ENCODE data around the gene MCC. TPM values are rescaled to one million over a fixed set of nuclear protein-coding genes. Genes with fewer than 3 reads are reported as not detected.

Gene MCC
- total RNA-seq, 1 donor from 2014 or later, result 18.9 TPM

DNA sequence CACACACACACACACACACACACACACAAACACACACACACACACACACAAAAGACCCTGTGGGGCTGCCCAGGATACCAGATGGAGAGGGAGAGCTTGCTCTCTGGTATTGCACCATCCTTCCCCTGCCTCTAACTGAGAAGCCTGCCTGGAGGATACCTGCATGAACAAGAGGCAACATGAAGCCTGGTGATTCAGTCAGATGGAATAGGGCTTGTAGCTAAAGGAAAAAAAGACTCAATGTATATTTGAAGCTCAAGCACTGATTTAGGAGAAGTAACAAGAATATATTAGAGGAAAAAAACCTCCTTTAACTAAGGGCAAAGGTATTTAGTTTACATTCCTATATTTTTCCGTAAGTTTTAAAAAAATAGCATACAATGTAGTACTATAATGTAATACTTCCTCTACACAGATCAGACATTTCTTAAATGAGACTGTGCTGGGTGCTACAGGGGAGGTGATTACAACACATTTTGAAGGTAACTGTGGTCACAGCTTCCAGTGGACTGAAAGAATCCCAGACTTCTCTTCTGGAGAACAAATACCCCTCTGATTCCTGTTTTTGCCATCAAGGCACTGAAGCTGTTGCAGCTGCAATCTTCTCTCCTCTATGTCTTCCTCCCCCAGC, 342.4 kb downstream of the MCC start:
- TF ChIP-seq, protein P1, sequence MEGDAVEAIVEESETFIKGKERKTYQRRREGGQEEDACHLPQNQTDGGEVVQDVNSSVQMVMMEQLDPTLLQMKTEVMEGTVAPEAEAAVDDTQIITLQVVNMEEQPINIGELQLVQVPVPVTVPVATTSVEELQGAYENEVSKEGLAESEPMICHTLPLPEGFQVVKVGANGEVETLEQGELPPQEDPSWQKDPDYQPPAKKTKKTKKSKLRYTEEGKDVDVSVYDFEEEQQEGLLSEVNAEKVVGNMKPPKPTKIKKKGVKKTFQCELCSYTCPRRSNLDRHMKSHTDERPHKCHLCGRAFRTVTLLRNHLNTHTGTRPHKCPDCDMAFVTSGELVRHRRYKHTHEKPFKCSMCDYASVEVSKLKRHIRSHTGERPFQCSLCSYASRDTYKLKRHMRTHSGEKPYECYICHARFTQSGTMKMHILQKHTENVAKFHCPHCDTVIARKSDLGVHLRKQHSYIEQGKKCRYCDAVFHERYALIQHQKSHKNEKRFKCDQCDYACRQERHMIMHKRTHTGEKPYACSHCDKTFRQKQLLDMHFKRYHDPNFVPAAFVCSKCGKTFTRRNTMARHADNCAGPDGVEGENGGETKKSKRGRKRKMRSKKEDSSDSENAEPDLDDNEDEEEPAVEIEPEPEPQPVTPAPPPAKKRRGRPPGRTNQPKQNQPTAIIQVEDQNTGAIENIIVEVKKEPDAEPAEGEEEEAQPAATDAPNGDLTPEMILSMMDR (IDR thresholded peaks at IDR 0.05; ENCODE audit: unreplicated experiment), result no peak
- no peak overlapping the region for H3K27ac Mint-ChIP-seq
- no peak overlapping the region for H3K4me3 Mint-ChIP-seq (ENCODE audit: low read depth)
- peaks cover 6% of the 10 kb centered on the region for H3K4me1 Mint-ChIP-seq (ENCODE audit: low read depth)
- peaks cover 6% of the 10 kb centered on the region for H3K36me3 Mint-ChIP-seq (ENCODE audit: insufficient read depth)
- no peaks in the 10 kb centered on the region for H3K27me3 Mint-ChIP-seq
- DNase-seq (ENCODE audit: low spot score, unreplicated experiment), result no peak
- H3K9me3 Mint-ChIP-seq (ENCODE audit: low read depth), result no peaks in the 10 kb centered on the region

DNA sequence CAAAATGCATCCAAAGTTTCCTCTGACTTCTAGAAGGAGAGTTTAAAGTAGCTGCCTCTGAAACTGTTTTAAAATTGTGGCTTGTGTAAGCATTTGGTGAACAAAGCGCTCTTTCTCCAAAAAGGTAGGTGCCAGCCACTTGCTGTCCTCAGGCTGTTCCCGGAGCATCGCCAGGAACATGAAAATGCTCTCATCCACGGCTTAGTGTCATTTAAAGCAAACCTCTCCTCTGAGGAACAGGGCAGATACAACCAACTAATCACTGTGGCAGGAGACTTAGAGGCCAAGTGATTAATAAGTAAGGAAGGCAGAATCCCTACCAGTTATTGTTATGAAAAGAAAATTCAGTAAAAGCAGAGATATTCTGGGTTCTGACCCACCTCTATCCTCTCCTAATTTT, 346.1 kb downstream of the MCC start:
- Mint-ChIP-seq H3K4me1 (ENCODE audit: low read depth) (peaks cover 1% of the 10 kb centered on the region), H3K9me3 (ENCODE audit: low read depth) (no peaks in the 10 kb centered on the region), H3K4me3 (ENCODE audit: low read depth) (no peak overlapping the region), H3K27me3 (no peaks in the 10 kb centered on the region), H3K36me3 (ENCODE audit: insufficient read depth) (peaks cover 6% of the 10 kb centered on the region), H3K27ac (no peak overlapping the region)
- TF ChIP-seq, protein P1 (IDR thresholded peaks at IDR 0.05; ENCODE audit: unreplicated experiment), result no peak
- DNase-seq (ENCODE audit: low spot score, unreplicated experiment), result no peak

GRCh38 chr5:113140837-113141671, 347.2 kb downstream of the MCC start:
- Mint-ChIP-seq H3K4me1 (ENCODE audit: low read depth) (no peaks in the 10 kb centered on the region), H3K36me3 (ENCODE audit: insufficient read depth) (peaks cover 4% of the 10 kb centered on the region), H3K27ac (no peak overlapping the region), H3K27me3 (no peaks in the 10 kb centered on the region), H3K4me3 (ENCODE audit: low read depth) (no peak overlapping the region), H3K9me3 (ENCODE audit: low read depth) (no peaks in the 10 kb centered on the region)
- TF ChIP-seq, protein P1 (IDR thresholded peaks at IDR 0.05; ENCODE audit: unreplicated experiment), result no peak
- DNase-seq (ENCODE audit: low spot score, unreplicated experiment), result no peak

GRCh38 chr5:113133211-113133975, 354.9 kb downstream of the MCC start:
- Mint-ChIP-seq H3K27me3 (no peaks in the 10 kb centered on the region), H3K27ac (peak overlapping the region; percentile 45), H3K4me1 (ENCODE audit: low read depth) (no peaks in the 10 kb centered on the region), H3K9me3 (ENCODE audit: low read depth) (no peaks in the 10 kb centered on the region), H3K4me3 (ENCODE audit: low read depth) (no peak overlapping the region), H3K36me3 (ENCODE audit: insufficient read depth) (peaks cover 2% of the 10 kb centered on the region)
- TF ChIP-seq, protein P1 (IDR thresholded peaks at IDR 0.05; ENCODE audit: unreplicated experiment), result no peak
- DNase-seq (ENCODE audit: low spot score, unreplicated experiment), result no peak

DNA sequence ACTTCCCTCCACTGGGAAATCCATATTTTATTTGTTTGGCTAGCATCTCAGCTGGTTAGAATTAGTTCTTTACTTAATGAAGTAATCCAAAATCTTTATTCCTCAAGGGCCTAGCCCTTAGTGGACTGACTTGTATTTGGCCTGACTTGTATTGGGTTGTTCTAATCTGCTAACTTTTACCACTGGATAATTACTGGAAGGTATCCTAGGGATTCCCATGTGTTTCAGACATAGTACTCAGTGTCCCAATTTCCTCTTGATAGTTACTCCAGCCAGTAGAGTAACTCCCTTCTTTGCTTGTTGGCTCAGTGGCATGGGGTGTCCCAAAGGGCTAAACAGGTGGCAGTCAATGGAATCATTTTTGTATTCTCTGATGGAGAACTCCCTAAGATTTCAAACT, 355.7 kb downstream of the MCC start:
- H3K27ac Mint-ChIP-seq, result no peak overlapping the region
- no peaks in the 10 kb centered on the region for H3K4me1 Mint-ChIP-seq (ENCODE audit: low read depth)
- H3K36me3 Mint-ChIP-seq (ENCODE audit: insufficient read depth), result peaks cover 5% of the 10 kb centered on the region
- TF ChIP-seq, protein P1 (IDR thresholded peaks at IDR 0.05; ENCODE audit: unreplicated experiment), result no peak
- no peak for DNase-seq (ENCODE audit: low spot score, unreplicated experiment)
- no peak overlapping the region for H3K4me3 Mint-ChIP-seq (ENCODE audit: low read depth)
- H3K27me3 Mint-ChIP-seq, result no peaks in the 10 kb centered on the region
- peaks cover 3% of the 10 kb centered on the region for H3K9me3 Mint-ChIP-seq (ENCODE audit: low read depth)

Measured in progenitor cell of endocrine pancreas (in vitro differentiated cells).